NB4 (cell line): ENCODE data around the gene TSPAN18.

Experiments
- DNase-seq: peaks from one replicate; pipeline ENCODE4 v3.0.0; 2010; ENCODE audit warnings: low read depth
- H3K4me3 ChIP-seq: one replicate; pipeline ENCODE4 v1.5.1; 2011; ENCODE audit warnings: mild to moderate bottlenecking, low read depth, low read length, moderate library complexity
- CTCF ChIP-seq: IDR thresholded peaks from one replicate; pipeline ENCODE4 v1.5.1; 2012; ENCODE audit warnings: low read depth, low read length
- MAX ChIP-seq: IDR thresholded peaks from 2 replicates; pipeline ENCODE4 v1.6.1; 2011; ENCODE audit warnings: low read depth, low read length
- MYC ChIP-seq: IDR thresholded peaks from 2 replicates; pipeline ENCODE4 v1.6.1; 2011; ENCODE audit warnings: low read depth, low read length
- POLR2A ChIP-seq: IDR thresholded peaks from 2 replicates; pipeline ENCODE4 v1.6.1; 2011; ENCODE audit warnings: mild to moderate bottlenecking; ENCODE audit not compliant: insufficient read length; ENCODE audit errors: extremely low read depth

The TSPAN18 gene

GRCh38 chr11:44847316-44847715 is 120.6 kb downstream of the TSPAN18 start:
- H3K4me3 ChIP-seq: no peak overlapping the region
- no peak for TF ChIP-seq CTCF
- TF ChIP-seq MAX: no peak
- no peak for TF ChIP-seq POLR2A
- no peak for TF ChIP-seq MYC
- no peak for DNase-seq

GRCh38 chr11:44848203-44848962 is 121.6 kb downstream of the TSPAN18 start:
- no peak for DNase-seq
- H3K4me3 ChIP-seq: no peak overlapping the region
- no peak for TF ChIP-seq CTCF
- TF ChIP-seq POLR2A: no peak
- no peak for TF ChIP-seq MAX
- no peak for TF ChIP-seq MYC

GRCh38 chr11:44848963-44849350 is 122.2 kb downstream of the TSPAN18 start:
- no peak overlapping the region for H3K4me3 ChIP-seq
- TF ChIP-seq MYC: no peak
- no peak for TF ChIP-seq CTCF
- TF ChIP-seq POLR2A: no peak
- no peak for TF ChIP-seq MAX
- no peak for DNase-seq

- H3K4me3 ChIP-seq: no peak overlapping the region
- no peak for TF ChIP-seq MYC
- TF ChIP-seq MAX: no peak
- TF ChIP-seq POLR2A: no peak
- no peak for TF ChIP-seq CTCF
Measured at GRCh38 chr11:44849424-44849823, 122.7 kb downstream of the TSPAN18 start.

GRCh38 chr11:44849922-44850321 is 123.2 kb downstream of the TSPAN18 start:
- no peak overlapping the region for H3K4me3 ChIP-seq
- TF ChIP-seq POLR2A (no peak), MAX (no peak), MYC (no peak), CTCF (no peak)
- DNase-seq: no peak

More at GRCh38 chr11:44849424-44849823, 122.7 kb downstream of the TSPAN18 start:
- no peak for DNase-seq

GRCh38 chr11:44851496-44851895 is 124.7 kb downstream of the TSPAN18 start:
- DNase-seq: no peak
- TF ChIP-seq POLR2A (no peak), MYC (no peak), MAX (no peak), CTCF (no peak)
- H3K4me3 ChIP-seq: no peak overlapping the region
